Measurements from ENCODE around the gene ARRDC3. TPM values are rescaled to one million over a fixed set of nuclear protein-coding genes. Genes with fewer than 3 reads are reported as not detected.
"Not testable (repeated sequence)": the region's sequence is repeated elsewhere in the genome, so short reads cannot be mapped to it uniquely, and the experiment has no call there.

ARRDC3 gene
- total and polyA plus RNA-seq, 11 donors = 3.3 to 53.6 (median 8.9) TPM

GRCh38 chr5:91361055-91361701 lies 21.9 kb downstream of the ARRDC3 start:
- WGBS, 4 donors = 57 to 60% (median 60%) methylated on average over 6 of the region's 6 CpGs
- Histone ChIP-seq H3K9me3 (peaks cover 0 to 5% (median 0%) of the 10 kb centered on the region in 12 donors), H3K36me3 (no peaks in the 10 kb centered on the region), H3K4me3 (no peak overlapping the region), H3K4me1 (peaks cover 0 to 7% (median 0%) of the 10 kb centered on the region in 12 donors), H3K27ac (no peak overlapping the region), H3K27me3 (no peaks in the 10 kb centered on the region)
- no peak for TF ChIP-seq CTCF (IDR thresholded peaks at IDR 0.05)
- no peak for TF ChIP-seq POLR2A (IDR thresholded peaks at IDR 0.05)
- no peak for DNase-seq
- intact Hi-C loops (cut with DNase I) = loop anchor here in 2 of 10 donors (5.0 to 10.0 kb wide), 2 partner anchors 44 to 46 kb away; no protein-coding TSS in a partner anchor
- no peak for ATAC-seq

DNA sequence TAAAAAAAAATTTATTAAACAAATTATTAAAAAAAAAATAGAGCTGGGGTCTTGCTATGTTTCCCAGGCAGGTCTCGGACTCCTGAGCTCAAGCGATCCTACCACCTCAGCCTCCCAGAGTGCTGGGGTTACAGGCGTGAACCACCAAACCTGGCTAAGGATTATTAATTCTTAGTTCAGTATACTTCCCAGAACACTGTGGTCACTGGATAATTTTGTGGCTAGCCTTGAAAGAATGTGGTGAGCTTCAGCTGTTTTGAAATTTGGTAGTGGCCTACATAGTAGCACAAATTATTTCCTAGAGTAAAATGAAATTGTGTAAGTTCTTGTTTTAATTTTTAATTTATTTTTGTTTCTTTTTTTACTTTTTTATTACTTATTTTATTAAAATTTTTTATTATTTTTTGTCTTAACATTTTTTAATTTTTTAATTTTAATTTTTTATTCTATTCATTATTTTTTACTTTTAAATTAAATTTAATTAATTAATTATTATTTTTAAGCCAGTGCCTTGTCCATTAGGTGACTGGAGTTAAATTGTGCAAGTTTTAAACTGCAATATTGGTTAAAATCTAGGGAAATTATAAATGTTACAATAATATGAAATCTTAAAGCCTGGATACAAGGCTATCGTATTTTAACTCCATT lies 23.0 kb downstream of the ARRDC3 start:
- DNase-seq (no peak), ATAC-seq (no peak)
- Histone ChIP-seq H3K9me3 (peaks cover 0 to 5% (median 0%) of the 10 kb centered on the region in 12 donors), H3K4me1 (peaks cover 0 to 12% (median 0%) of the 10 kb centered on the region in 12 donors), H3K27me3 (no peaks in the 10 kb centered on the region), H3K4me3 (no peak overlapping the region), H3K27ac (no peak overlapping the region), H3K36me3 (no peaks in the 10 kb centered on the region)
- 97 to 99% (median 98%) methylated on average over 4 of the region's 4 CpGs for WGBS, 4 donors
- TF ChIP-seq CTCF (IDR thresholded peaks at IDR 0.05) (no peak), POLR2A (IDR thresholded peaks at IDR 0.05) (no peak)
- intact Hi-C loops (cut with DNase I) = loop anchor here in 2 of 10 donors (5.0 to 10.0 kb wide), 2 partner anchors 43 to 45 kb away; no protein-coding TSS in a partner anchor

DNA sequence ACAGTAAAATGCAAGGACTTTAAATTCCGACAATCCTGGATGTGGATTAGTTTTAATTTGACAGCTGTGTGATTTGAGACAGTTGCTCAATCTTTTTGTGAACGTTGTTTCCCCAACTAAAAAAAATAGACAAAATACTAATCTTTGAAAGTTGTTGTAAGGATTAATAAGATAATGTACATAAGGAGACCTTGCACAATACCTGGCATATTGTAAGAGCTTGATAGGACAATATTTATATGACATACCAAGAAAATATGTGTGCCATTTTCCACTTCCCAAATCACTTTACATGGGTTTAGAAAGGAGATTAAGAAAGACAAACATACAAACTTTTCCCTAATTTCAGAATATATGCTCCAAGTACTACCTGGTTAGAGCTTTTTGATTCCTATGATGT lies 25.3 kb downstream of the ARRDC3 start:
- H3K4me1 ChIP-seq = peaks cover 0 to 14% (median 0%) of the 10 kb centered on the region in 12 donors
- ATAC-seq (no peak), DNase-seq (no peak)
- intact Hi-C loops (cut with DNase I) = no loop called here
- peaks cover 0 to 5% (median 0%) of the 10 kb centered on the region in 12 donors for H3K9me3 ChIP-seq
- no peak overlapping the region for H3K27ac ChIP-seq
- no peaks in the 10 kb centered on the region for H3K27me3 ChIP-seq
- H3K36me3 ChIP-seq = no peaks in the 10 kb centered on the region
- H3K4me3 ChIP-seq = no peak overlapping the region
- no peak for TF ChIP-seq POLR2A (IDR thresholded peaks at IDR 0.05)
- no peak for TF ChIP-seq CTCF (IDR thresholded peaks at IDR 0.05)
- 71 to 76% (median 74%) methylated on average over 2 of the region's 2 CpGs for WGBS, 4 donors

GRCh38 chr5:91357012-91357634 lies 26.0 kb downstream of the ARRDC3 start:
- intact Hi-C loops (cut with DNase I) = no loop called here
- ATAC-seq (peak in 3 of 4 donors; percentile 16 to 66 (median 63)), DNase-seq (no peak)
- no peak for TF ChIP-seq CTCF (IDR thresholded peaks at IDR 0.05)
- no peak for TF ChIP-seq POLR2A (IDR thresholded peaks at IDR 0.05)
- H3K27me3 ChIP-seq = no peaks in the 10 kb centered on the region
- 62 to 73% (median 66%) methylated on average over 8 of the region's 8 CpGs for WGBS, 4 donors
- no peak overlapping the region for H3K4me3 ChIP-seq
- H3K9me3 ChIP-seq = peaks cover 0 to 5% (median 0%) of the 10 kb centered on the region in 12 donors
- H3K36me3 ChIP-seq = no peaks in the 10 kb centered on the region
- peaks cover 0 to 14% (median 0%) of the 10 kb centered on the region in 12 donors for H3K4me1 ChIP-seq
- H3K27ac ChIP-seq = no peak overlapping the region

DNA sequence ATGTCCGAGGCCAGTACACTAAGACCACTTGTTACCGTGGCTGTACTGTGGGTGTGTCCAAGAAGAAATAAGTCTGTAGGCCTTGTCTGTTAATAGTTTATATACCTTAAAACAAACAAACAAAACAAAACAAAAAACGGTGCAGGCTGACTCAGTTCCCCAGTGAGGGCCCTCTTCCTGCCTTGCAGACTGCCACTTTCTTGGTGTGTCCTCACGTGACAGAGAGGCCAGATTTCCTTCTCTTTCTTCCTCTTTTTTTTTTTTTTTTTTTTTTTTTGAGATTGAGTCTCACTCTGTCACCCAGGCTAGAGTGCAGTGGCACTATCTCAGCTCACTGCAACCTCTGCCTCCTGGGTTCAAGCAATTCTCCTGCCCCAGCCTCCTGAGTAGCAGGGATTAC lies 28.2 kb downstream of the ARRDC3 start:
- Histone ChIP-seq H3K27ac (peak overlapping the region in 1 of 12 donors; percentile 75), H3K4me1 (peaks cover 0 to 14% (median 0%) of the 10 kb centered on the region in 12 donors)
- H3K27me3 ChIP-seq; H3K4me3 ChIP-seq; H3K36me3 ChIP-seq; H3K9me3 ChIP-seq; intact Hi-C loops (cut with DNase I); DNase-seq: not testable (repeated sequence)
- WGBS, 4 donors = 79 to 90% (median 81%) methylated on average over 4 of the region's 4 CpGs
- peak in 3 of 4 donors; percentile 20 to 34 (median 22) for ATAC-seq

All from heart left ventricle (tissue), 16 donors.